ENCODE data around the gene C1orf159.
"Not testable (repeated sequence)": the region's sequence is repeated elsewhere in the genome, so short reads cannot be mapped to it uniquely, and the experiment has no call there.

The C1orf159 gene

GRCh38 chr1:1063945-1064831, 51.7 kb downstream of the C1orf159 start:
- peak; percentile 79 for DNase-seq

GRCh38 chr1:1063261-1063944, 52.5 kb downstream of the C1orf159 start:
- no peak for DNase-seq

GRCh38 chr1:1062348-1063163, 53.3 kb downstream of the C1orf159 start:
- no peak for DNase-seq

GRCh38 chr1:1061682-1062345, 54.1 kb downstream of the C1orf159 start:
- no peak for DNase-seq

GRCh38 chr1:1060281-1061000, 55.4 kb downstream of the C1orf159 start:
- no peak for DNase-seq

- peak; percentile 91 for DNase-seq
Observed at GRCh38 chr1:1059494-1060280, 56.2 kb downstream of the C1orf159 start.

GRCh38 chr1:1058921-1059493, 56.9 kb downstream of the C1orf159 start:
- no peak for DNase-seq

GRCh38 chr1:1058088-1058905, 57.6 kb downstream of the C1orf159 start:
- no peak for DNase-seq

GRCh38 chr1:1057769-1058087, 58.2 kb downstream of the C1orf159 start:
- DNase-seq = not testable (repeated sequence)

- DNase-seq = no peak
Observed at GRCh38 chr1:1055841-1056736, 59.8 kb downstream of the C1orf159 start.

- no peak for DNase-seq
Observed at GRCh38 chr1:1054971-1055370, 60.9 kb downstream of the C1orf159 start.

- DNase-seq = no peak
Observed at GRCh38 chr1:1054099-1054700, 61.7 kb downstream of the C1orf159 start.

- DNase-seq = no peak
Observed at GRCh38 chr1:1053682-1054081, 62.2 kb downstream of the C1orf159 start.

- DNase-seq = no peak
Observed at GRCh38 chr1:1053022-1053421, 62.9 kb downstream of the C1orf159 start.

- DNase-seq = no peak
Observed at GRCh38 chr1:1052003-1052840, 63.7 kb downstream of the C1orf159 start.

- DNase-seq = no peak
Observed at GRCh38 chr1:1051127-1051810, 64.6 kb downstream of the C1orf159 start.

- no peak for DNase-seq
Observed at GRCh38 chr1:1050577-1051052, 65.3 kb downstream of the C1orf159 start.
